NCI-H526 (cell line): ENCODE measurements around the gene PGA4.
"Not testable (repeated sequence)": the region's sequence is repeated elsewhere in the genome, so short reads cannot be mapped to it uniquely, and the experiment has no call there.

Experiments
- DNase-seq, 2 experiments: peaks; one replicate each; lab custom pipeline; 2025; lab: John Stamatoyannopoulos, UW

Gene PGA4

DNA sequence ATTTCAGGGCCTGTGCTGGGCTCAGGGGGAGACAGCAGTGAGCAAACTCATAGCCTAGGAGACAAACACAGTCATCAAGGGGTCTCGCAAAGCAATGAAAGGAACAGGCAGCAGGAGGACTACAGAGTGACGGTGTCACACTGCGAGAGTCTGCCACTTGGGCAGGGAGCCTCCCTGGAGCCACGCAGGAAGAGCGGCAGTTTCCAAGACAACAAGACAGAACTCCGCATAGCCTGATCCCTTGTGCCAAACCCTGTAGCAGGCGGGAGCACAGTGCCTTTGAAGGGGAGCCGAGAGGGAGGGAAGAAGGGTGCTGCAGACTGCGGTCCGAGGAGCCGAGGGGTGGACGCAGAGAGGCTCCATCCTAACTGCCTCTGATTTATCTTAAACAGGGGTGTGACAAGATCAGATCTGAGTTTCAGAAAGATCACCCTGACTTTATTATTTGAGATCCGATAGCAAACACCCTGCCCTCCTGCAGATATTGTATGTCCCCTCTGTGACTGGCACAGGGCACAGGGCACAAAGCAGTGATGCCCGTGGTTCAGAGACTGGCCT lies 17.6 kb upstream of the PGA4 start:
- DNase-seq, result not testable (repeated sequence)

DNA sequence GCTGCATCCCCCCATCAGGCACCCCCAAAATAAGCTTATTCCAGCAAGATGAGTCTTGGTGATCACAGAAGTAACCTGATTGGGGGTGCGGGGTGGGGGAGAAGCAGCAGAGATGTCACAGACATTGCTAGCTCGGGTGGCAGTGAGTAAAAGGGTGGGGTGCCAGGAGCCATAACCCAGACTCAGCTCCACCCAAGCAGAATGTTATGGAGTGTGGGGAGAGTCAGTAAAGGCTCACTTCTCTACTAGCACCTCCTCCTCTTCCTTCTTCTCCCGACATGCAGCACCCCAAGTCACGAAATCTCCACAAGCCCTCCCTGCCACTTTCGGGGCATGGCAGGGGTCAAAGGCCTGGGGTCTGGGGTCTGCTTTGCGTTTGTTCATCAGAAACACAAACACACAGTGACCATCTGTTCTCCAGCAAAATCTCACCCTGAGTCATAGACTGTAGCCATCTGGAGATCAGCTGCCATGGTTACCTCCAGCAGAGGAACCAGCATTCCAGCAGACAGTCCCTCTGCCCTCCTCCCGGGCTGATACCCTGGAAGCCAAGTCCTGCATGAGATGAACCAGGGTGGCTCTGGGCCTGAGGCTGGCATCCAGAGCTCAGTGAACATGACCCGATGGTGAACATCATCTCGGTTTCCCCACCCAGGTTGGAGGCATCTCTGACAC lies 14.4 kb upstream of the PGA4 start:
- not testable (repeated sequence) for DNase-seq

DNA sequence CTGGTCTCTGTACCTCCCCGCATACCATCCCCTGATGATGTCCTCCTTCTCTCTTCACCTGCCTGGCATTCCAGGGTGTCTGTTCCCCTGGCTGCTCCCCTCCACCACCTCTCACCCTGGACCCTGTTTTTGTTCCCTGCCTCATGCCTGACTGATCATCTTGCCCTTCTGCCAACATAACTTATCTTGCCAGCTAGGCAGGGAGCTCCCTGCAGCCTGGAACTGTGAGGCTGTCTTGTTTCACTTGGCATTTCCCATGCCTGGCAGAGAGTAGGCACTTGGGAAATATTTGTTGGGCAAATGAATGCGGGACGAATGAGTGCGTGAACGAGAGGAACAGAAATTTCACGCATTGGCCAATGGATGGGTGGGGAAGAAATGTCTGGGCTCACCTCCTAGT lies 11.5 kb upstream of the PGA4 start:
- not testable (repeated sequence) for DNase-seq

DNA sequence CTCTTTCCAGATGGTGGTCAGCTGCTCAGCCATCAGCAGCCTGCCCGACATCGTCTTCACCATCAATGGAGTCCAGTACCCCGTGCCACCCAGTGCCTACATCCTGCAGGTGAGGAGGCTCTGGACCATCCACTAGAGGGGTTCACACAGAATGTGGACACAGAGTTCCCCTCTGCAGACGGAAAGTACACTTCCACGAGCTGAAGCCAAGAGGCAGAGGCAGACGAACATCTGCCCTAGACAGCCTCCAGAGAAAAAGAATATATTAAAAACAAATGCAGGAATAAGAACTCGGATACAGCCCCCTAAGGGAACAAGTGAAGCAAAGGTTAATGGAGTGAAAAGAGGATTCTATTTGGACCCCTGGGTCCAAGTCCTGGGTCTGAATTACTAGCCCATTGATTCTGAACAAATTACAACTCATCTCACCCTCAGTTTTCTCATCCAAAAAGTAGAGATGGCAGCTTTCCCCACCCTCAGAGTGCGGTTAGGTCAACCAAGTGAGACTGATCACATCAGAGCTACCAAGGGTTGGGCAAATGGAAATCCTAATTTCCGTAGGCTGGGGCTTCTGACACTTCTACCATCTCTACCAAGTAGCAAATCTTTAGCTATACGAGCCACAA lies 10.7 kb upstream of the PGA4 start:
- DNase-seq, result not testable (repeated sequence)

GRCh38 chr11:61212202-61212601 lies 9.9 kb upstream of the PGA4 start:
- not testable (repeated sequence) for DNase-seq

DNA sequence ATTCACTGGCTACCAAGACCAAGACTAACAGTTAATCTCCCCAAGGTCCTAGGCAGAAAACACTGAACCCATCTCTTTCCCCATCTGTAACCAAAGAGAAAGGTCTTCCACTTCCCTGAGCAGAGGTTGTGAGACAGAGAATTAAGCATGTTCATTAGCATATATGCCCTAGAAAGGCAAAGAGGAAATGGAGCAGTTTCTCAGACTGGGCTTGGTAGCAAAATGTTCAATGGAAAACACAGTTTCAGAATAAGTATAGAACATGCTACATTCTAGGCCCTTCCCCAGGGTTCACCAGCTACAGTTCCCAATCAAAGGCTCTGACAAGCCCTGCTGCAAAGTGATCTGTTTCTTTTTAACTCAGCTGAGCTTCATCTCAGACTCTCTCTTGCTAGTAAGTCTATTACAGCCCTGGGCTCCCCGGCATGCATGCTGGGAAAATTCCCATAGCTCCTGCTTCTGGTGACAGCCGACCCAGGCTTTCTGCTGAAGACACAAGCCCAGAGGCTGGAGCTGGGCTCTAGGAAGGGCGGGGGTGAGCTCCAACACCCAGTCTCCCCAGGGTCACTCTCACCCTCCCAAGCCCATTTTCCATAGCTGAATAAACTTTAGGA lies 8.3 kb upstream of the PGA4 start:
- DNase-seq, result not testable (repeated sequence)

DNA sequence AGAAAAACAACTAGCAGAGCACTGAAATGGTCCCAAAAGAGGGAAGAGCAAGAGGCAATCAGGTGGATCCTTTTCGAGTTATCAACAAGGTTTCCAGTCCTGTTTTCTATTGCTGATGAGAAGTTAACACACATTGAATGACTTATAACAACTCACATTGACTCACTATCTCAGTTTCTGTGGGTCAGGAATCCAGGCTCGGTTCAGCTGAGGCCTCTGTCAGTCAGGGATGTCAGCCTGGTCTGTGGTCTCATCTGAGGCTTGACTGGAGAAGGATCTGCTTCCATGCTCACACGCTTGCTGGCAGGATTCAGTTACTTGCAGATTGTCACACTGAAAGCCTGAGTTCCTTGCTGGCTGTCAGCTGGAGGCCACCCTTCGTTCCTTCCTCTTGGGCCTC lies 3.8 kb upstream of the PGA4 start:
- not testable (repeated sequence) for DNase-seq

DNA sequence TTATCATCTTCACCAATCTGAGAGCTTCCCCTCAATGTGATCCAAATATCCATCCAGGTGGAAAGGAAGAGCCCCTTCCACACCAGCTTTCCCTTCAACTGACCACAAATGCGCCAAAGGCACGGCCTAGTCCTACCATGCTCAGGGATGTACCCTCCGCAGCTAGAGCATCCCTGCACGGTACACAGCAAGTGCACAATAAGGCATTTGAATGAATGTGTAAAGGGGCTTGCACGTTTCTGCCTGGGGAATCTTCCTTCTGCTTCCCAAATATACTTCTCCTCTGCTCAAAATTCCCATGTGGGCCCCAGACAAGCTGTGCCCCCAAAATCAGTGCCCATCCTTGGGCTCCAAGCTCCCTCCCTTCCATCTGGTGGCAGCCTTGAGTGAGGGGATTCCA lies 3.1 kb upstream of the PGA4 start:
- DNase-seq, result not testable (repeated sequence)

DNA sequence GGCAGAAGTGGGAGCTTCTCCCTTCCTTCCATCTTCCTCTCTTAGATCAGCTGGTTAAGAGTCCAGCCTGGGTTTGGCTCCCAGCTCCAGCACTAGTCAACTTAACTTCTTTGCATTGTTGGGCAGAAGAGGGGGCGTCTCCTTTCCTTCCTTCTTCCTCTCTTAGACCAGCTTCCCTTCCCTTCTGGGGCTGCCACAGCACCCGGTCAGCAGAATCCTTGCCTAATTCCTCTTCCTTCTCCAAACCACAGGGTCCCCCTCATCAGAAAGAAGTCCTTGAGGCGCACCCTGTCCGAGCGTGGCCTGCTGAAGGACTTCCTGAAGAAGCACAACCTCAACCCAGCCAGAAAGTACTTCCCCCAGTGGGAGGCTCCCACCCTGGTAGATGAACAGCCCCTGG lies 545 bp downstream of the PGA4 start:
- DNase-seq, result not testable (repeated sequence)

DNA sequence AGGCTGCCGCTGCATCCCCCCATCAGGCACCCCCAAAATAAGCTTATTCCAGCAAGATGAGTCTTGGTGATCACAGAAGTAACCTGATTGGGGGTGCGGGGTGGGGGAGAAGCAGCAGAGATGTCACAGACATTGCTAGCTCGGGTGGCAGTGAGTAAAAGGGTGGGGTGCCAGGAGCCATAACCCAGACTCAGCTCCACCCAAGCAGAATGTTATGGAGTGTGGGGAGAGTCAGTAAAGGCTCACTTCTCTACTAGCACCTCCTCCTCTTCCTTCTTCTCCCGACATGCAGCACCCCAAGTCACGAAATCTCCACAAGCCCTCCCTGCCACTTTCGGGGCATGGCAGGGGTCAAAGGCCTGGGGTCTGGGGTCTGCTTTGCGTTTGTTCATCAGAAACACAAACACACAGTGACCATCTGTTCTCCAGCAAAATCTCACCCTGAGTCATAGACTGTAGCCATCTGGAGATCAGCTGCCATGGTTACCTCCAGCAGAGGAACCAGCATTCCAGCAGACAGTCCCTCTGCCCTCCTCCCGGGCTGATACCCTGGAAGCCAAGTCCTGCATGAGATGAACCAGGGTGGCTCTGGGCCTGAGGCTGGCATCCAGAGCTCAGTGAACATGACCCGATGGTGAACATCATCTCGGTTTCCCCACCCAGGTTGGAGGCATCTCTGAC lies 4.5 kb downstream of the PGA4 start:
- DNase-seq, result not testable (repeated sequence)

GRCh38 chr11:61229458-61229857 lies 7.3 kb downstream of the PGA4 start:
- DNase-seq, result not testable (repeated sequence)

- not testable (repeated sequence) for DNase-seq
These were observed 8.9 kb downstream of the PGA4 start for GRCh38 chr11:61231033-61231432.

DNA sequence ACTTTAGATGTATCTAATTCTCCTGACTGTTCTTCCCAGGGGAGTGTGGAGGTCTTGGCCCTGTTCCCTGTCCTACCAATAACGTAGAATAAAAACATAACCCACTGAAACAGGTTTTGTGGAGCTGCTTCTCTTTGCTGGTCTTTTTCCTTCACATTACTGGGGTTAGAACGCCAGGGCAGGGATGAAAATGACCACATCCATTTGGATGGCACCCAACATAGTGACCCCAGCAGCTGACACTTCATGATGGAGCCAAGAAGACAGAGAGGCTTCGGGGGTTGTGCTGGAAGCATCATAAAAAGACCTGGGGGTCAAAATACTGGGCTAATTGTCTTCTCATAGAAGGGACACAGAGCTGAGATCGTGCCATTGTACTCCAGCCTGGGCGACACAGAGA lies 9.4 kb downstream of the PGA4 start:
- DNase-seq, result not testable (repeated sequence)

DNA sequence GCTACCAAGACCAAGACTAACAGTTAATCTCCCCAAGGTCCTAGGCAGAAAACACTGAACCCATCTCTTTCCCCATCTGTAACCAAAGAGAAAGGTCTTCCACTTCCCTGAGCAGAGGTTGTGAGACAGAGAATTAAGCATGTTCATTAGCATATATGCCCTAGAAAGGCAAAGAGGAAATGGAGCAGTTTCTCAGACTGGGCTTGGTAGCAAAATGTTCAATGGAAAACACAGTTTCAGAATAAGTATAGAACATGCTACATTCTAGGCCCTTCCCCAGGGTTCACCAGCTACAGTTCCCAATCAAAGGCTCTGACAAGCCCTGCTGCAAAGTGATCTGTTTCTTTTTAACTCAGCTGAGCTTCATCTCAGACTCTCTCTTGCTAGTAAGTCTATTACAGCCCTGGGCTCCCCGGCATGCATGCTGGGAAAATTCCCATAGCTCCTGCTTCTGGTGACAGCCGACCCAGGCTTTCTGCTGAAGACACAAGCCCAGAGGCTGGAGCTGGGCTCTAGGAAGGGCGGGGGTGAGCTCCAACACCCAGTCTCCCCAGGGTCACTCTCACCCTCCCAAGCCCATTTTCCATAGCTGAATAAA lies 10.5 kb downstream of the PGA4 start:
- DNase-seq, result not testable (repeated sequence)

- DNase-seq, result not testable (repeated sequence)
These were observed 15.0 kb downstream of the PGA4 start for GRCh38 chr11:61237130-61237529.

GRCh38 chr11:61240288-61240687 lies 18.1 kb downstream of the PGA4 start:
- DNase-seq, result not testable (repeated sequence)

GRCh38 chr11:61240875-61241274 lies 18.7 kb downstream of the PGA4 start, which contains the start of gene PGA5:
TSS of gene PGA5 (plus strand) at chr11:61241175. CDS start at chr11:61241227, 52 bp downstream.
- not testable (repeated sequence) for DNase-seq

GRCh38 chr11:61241526-61241925 lies 19.4 kb downstream of the PGA4 start:
- DNase-seq, result not testable (repeated sequence)

GRCh38 chr11:61245284-61245964 lies 23.3 kb downstream of the PGA4 start:
- not testable (repeated sequence) for DNase-seq

DNA sequence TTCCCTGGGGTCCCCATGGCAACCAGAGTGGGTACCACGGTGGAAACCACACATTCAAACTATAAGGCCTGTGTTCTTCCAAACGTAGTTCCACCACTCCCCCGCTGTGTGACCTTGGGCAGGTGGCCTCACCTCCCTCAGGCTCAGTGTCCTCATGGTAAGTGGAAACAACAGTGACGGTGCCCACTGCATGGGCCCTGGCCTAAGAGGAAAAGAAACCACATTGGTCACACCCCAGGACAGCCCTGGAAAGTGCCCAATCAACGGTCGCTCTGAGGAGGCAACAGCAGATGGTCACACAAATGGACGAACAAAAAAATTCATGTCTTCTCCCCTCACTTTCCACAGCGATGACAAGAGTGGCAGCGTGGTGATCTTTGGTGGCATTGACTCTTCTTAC lies 25.9 kb downstream of the PGA4 start:
- DNase-seq, result not testable (repeated sequence)

DNA sequence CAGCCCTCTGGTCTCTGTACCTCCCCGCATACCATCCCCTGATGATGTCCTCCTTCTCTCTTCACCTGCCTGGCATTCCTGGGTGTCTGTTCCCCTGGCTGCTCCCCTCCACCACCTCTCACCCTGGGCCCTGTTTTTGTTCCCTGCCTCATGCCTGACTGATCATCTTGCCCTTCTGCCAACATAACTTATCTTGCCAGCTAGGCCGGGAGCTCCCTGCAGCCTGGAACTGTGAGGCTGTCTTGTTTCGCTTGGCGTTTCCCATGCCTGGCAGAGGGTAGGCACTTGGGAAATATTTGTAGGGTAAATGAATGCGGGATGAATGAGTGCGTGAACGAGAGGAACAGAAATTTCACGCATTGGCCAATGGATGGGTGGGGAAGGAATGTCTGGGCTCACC lies 27.1 kb downstream of the PGA4 start:
- not testable (repeated sequence) for DNase-seq
